HL-60/S4 treated with retinoic acid at 250 ng/mL for 4 days and 3 days (cell line): ENCODE data around the gene C9orf43.
"Not testable (repeated sequence)": the region's sequence is repeated elsewhere in the genome, so short reads cannot be mapped to it uniquely, and the experiment has no call there.

Experiments
- in situ Hi-C: fragments of 300-500 bp; cut with MboI; formaldehyde crosslinking; loops from 2 replicates; pipeline ENCODE4 v1.7.0; 2022; ENCODE audit warnings: low sequenced_read_pairs

Gene C9orf43

DNA sequence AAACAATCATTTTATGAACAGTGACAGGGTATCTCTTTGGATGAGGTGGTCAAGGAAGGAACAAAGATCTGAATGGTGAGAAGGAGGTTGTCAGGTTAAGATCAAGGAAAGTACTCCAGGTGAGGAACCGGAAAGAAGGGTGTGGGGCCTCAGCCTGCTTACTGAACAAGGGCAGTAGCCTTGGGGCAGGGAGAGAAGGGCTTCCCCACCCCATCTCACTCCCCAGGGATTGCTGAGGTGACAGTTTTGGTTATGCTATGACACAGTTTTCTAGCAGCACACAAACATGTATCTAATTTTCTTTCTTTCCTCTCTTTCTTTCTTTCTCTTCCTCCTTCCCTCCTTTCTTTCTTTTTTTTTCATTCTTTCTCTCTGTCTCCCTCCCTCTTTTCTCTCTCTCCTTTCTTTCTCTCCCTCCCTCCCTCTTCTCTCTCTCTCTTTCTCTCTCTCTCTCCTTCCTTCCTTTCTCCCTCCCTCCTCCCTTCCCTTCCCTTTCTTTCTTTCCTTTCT, 29.6 kb upstream of the C9orf43 start:
- in situ Hi-C loops: no loop called here

DNA sequence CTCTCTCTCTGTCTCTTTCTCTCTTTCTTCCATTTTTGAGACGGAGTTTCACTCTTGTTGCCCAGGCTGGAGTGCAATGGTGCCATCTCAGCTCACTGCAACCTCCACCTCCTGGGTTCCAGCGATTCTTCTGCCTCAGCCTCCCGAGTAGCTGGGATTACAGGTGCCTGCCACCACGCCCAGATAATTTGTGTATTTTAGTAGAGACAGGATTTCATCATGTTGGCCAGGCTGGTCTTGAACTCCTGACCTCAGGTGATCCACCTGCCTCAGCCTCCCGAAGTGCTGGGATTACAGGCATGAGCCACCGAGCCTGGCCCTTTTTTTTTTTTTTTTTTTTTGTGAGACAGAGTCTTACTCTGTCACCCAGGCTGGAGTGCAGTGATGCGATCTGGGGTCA, 29.1 kb upstream of the C9orf43 start:
- in situ Hi-C loops: not testable (repeated sequence)

DNA sequence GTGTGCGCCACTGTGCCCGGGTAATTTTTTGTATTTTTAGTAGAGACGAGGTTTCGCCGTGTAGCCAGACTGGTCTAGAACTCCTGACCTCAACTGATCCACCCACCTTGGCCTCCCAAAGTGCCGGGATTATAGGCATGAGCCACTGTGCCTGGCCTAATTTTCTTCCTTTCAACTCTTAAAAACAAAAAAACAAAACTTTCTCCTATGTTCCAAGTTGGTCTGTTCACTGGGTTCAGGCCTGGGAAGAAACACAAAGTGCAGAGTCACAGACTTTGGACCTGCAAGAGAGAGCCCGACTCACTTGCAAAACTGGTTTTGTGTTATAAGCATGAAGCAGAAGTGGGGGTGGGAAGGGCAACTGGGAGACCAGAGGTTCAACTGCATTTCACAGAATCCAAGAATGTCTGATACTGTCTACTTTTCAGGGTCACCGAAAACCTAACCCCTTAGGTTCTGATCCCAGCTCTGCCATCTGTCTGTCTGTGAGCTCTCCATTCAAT, 28.6 kb upstream of the C9orf43 start:
- in situ Hi-C loops: no loop called here

GRCh38 chr9:113386571-113387393, 23.8 kb upstream of the C9orf43 start:
- in situ Hi-C loops: no loop called here

DNA sequence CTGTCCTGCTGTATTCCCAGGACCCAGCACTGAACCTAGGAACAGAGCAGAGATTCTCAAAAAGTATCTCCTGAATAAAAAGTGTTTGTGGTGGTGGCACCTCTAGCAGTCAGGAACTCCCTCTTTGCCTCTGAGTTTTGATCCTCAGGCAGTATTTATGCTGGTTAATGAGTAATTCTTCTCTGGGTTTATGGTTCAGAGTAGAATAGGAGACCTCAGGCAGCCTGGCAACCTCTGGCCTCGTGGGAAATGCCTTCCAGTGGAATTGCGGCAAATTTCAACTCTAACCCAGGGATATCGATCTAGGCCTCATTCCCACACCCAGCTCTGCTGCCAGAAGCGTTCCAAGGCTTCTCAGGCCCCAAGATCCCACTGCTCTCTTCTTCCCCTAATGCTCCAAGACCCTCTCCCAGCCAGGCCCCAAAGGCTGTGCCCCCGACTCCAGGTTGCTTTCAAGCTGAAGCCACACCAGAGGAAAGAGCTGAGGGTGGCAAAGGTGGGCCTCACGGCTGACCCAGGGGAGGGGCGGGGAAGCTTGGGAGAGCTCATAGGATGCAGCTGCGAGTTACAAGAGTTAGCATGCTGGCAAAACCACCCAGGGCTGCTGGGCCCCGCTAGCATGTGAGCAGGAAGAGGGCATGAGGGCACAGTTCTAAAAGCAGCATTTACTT, 22.9 kb upstream of the C9orf43 start:
- in situ Hi-C loops: no loop called here

DNA sequence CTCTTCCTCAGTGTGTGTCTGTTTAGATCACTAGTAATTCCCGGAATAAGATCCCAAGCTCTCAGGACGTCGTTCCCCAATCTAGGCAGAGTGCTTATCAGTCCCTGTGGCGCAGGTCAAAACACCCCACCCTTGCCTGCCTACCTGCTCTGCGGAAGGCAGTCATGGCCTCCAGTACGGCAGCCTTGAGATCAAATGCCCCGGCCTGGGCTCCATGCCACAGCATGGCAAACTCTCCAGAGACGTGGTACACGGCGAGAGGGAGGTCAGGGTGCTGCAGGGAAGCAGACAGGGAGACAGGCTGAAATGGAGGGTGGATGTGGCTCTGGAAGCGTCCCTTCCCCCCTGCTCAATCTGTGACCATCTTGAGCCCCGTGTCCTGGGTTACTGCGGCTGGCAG, 21.7 kb upstream of the C9orf43 start:
- in situ Hi-C loops: no loop called here

GRCh38 chr9:113389451-113389850, 21.1 kb upstream of the C9orf43 start:
- in situ Hi-C loops: no loop called here

DNA sequence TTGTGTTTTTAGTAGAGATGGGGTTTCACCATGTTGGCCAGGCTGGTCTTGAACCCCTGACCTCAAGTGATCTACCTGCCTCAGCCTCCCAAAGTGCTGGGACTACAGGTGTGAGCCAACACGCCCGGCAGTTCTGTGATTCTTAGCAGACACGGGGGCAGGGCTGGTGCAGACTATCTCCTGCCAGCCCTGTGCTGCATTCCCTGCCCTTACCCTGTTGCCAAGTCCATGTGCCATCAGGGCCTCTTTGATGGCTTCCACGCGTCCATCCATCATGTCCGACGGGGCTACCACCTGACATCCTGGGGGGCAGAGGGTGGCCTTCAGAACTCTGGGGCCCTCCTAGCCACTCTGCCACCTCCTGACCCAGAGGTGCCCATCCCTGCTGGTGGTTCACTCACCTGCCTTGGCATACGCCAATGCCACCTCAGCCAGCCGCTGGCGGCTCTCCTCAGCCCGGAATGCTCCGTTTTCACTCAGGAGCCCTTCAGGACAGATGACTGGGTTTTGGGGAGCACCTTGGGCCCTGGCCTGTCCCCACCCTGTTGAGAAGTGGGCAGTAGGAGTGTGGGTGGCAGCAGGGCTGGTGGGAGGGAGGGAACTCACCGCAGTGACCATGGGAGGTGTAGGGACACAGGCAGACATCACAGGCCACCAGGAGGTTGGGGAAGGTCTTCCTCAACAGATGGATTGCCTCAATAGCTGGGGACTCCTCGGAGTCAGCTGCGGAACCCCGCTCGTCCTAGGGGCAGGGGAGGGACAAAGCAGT, 20.2 kb upstream of the C9orf43 start:
- in situ Hi-C loops: no loop called here

- in situ Hi-C loops: no loop called here
These were observed 18.6 kb upstream of the C9orf43 start for GRCh38 chr9:113391917-113392316.

- in situ Hi-C loops: no loop called here
These were observed 17.3 kb upstream of the C9orf43 start for GRCh38 chr9:113393281-113393680.

DNA sequence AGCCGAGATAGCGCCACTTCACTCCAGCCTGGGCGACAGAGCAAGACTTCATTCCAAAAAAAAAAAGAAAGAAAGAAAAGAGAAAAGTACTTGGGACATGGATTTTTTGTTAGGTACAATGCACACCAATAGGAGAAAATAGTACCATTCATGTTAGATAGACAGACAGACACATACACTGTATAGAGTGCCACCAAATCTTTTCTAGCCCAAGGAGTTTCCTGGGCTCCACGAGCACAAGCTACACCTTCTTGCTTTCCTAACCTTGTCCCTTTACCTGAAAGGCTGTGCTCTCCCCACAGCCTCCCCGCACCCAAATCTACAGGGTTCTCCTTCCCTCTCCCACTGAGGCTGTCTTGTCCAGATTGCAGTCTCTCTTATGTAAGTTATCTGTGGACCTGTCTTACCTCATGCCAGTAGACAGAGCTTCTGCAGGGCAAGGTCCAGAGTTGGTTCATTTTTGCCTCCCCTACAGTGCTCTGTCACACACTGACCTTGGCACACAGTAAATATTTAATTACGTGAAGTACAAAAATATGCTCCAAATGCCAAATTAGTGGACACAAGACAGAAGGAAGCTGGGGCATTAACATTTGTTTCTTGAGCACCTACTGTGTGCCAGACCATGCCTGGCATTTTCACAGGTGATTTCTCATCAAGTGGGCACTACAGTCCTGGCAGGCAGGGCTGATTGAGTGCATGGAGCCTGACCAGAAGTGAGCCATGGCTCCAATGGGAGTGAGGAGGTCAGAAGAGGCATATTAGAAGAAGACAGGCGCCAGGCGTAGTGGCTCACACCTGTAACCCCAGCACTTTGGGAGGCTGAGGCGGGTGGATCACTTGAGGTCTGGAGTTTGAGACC, 15.3 kb upstream of the C9orf43 start:
- in situ Hi-C loops: no loop called here

DNA sequence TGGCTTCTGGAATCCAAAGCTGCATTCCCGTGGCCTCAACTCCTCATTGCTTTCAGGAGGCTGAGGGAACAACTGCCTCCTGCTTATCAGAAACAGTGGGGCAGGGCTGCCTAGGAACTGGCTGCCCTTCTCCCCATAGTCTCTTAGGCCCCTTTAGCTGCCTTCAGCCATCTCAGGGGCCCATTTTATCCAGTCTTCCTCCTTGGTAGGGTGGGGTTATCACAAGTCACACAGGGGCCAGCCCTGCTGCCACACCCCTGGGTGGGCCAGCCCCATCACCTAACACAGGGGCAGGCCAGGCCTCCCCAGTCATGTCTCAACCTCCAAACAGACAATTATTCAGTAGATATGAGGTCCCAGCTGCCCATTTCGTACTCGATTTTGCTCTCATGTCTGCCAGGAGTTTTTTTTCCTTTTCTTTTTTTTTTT, 13.3 kb upstream of the C9orf43 start:
- in situ Hi-C loops: no loop called here

DNA sequence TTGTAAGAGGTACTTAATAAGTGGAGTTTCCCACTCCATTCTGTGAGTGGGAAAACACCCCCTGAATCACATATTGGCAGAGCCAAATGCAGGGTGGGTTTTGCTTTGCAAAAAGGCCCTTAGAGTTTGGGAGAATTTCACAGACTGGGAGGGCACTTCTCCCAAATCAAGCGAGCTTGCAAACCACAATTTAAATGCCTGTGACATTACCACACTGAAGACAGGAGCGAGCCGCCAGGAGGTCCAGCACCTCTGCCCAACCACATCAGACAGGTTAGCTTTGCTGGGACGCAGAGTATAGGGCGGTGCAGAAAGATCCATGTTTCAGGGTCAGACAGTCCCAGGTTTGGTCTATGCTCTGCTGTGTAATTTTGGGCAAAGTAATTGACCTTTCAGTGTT, 11.8 kb upstream of the C9orf43 start:
- in situ Hi-C loops: no loop called here

DNA sequence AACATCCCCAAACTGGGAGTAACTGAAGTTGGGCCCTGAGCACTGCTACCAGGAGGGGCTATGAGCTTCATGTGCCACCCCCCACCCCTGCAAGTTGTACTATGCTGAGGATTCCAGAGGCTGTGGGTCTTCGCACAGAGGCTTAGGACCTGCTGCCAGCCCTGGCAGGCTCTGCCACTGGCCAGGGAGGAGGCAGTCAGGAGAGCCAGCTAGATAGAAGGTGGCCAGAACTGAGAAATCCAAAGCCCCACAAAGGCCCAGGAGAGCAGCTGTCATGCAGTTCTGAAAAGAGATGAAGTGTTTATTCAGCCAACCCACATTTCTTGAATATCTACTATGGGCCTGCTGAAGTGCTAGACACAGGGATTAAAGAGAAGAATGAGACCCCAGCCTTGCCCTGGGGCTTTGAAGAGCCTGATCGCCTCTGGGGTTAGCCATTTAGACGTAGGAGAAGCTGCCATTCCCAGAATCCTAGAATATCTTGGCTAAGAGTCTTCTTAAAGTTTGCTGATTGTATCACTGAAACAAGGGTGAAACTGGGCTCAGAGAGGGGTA, 10.8 kb upstream of the C9orf43 start:
- in situ Hi-C loops: no loop called here

GRCh38 chr9:113401027-113401792, 9.3 kb upstream of the C9orf43 start, which contains the start of gene ALAD:
TSS of gene ALAD (minus strand) at chr9:113401284. CDS start at chr9:113393559, 7,725 bp downstream.
- in situ Hi-C loops: no loop called here

DNA sequence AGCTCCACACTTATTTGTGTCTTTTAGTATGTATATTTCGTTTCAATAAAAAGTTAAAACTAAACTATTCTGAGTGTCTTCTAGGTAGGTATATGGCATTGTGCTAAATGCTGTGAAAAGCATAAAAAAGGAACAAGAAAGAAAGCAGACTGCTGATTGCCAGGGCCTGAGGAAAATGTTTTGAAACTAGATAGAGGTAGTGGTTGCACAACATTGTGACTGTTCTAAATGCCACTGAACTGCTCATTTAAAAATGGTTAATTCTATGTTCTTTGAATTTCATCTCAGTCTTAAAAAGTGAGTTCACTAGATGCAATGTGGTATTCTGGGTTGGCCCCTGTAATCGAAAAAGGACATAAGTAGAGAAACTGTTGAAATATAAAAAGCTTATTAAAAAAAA, 6.9 kb upstream of the C9orf43 start:
- in situ Hi-C loops: no loop called here

- in situ Hi-C loops: not testable (repeated sequence)
These were observed 4.2 kb upstream of the C9orf43 start for GRCh38 chr9:113406353-113406752.

GRCh38 chr9:113406873-113407511, 3.6 kb upstream of the C9orf43 start:
- in situ Hi-C loops: not testable (repeated sequence)

- in situ Hi-C loops: no loop called here
These were observed 1.1 kb upstream of the C9orf43 start for GRCh38 chr9:113409481-113409880.
